HG02938 (cell line): ENCODE results near the gene AGAP3.

Source experiments
- ATAC-seq: cut with Tn5 transposase; IDR thresholded peaks from one replicate; pipeline ENCODE4 v1.9.1; 2021; ENCODE audit warnings: mild to moderate bottlenecking, moderate library complexity; ENCODE audit not compliant: unreplicated experiment

AGAP3 gene

GRCh38 chr7:151152643-151153513 is 66.6 kb downstream of the AGAP3 start:
- ATAC-seq = no peak

DNA sequence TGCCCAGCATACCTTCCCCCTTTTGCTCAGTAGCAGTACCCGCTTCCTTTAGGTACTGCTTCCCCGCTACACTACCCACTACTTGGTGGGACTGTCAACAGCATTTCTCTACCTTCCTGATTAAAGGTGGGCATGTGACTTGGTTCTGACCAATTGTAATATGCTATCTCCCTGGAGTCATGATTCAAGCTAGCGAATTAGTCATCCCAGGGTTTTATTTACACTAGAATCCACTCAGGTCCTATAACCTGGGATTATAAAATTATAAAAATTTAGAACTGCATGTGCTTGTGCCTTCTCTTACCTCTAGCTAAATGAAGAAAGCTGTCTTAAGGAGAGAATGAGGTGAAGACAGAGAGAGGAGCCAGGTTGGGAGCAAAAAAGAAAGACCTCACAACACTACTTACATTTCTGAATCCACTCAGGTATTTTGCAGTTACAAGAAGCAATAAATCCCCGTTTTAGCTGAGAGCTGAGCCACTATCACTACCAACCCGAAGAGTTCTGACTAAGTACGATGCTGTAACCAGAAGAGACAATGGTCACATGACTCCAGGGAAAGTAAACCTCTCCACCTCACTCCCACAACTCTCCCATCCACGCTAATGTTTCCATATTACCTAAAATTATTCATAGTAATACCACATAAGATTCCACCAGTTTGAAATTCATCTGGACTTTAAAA is 71.5 kb downstream of the AGAP3 start:
- no peak for ATAC-seq

DNA sequence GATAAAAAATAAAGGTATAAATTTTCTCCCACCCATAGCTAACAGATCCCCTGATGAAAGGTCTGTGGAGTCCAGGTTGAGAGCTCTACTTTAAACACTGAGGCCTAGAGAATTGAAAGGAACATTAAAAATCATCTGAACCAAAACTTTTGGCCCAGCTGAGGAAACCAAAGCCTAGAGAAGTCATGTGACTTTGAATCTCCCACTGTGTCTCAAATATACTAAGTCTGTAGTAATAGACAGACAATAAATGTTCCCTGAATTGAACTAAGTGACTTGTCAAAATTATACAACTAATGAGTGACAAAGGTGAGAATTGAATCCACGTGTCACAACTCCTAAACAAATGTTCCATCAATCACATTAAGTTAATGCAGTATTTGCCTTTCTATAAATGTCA is 75.5 kb downstream of the AGAP3 start:
- ATAC-seq = no peak

- no peak for ATAC-seq
These were observed 80.4 kb downstream of the AGAP3 start for GRCh38 chr7:151166629-151167196.

- no peak for ATAC-seq
These were observed 81.1 kb downstream of the AGAP3 start, which contains the start of gene GBX1 for GRCh38 chr7:151167197-151167961. TSS of gene GBX1 (minus strand) at chr7:151167694. CDS start at chr7:151167548, 146 bp downstream.

DNA sequence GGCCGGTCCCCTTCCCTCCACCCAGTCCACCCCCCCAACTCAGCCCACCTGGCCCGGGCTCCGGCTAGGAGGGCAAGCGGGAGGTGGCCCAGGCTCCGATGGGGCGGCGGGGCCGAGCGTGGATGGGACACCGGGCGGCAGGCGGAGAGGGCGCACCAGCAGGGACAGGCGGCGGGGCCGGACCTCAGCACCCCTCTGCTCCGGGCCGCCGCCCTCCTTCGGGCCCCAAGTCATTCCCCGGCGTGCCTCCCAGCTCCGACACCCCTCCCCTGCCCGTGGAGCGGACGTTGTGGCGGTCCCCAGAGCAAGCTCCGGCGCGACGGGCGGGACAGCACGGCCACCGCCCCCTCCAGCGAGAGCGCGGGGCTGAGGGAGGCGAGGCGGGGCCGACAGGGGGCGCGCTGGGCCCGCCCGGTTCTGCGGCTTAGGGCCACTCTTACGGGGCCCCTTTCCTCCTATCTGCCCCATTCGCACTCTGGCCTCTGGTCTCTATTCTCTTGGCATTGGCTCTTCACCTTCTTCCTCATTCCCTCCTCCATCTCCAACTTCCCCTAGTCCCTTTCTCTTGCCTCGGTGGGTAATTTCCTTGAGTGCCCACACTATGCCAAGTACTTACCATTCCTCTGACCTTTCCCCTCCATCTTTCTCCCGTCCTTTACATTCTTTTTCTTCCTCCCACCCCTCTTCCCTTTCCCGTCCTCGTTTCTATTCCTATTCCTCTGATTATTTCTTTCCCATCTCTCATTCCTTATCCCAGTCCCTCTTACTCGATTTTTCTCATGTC is 81.9 kb downstream of the AGAP3 start:
- no peak for ATAC-seq

DNA sequence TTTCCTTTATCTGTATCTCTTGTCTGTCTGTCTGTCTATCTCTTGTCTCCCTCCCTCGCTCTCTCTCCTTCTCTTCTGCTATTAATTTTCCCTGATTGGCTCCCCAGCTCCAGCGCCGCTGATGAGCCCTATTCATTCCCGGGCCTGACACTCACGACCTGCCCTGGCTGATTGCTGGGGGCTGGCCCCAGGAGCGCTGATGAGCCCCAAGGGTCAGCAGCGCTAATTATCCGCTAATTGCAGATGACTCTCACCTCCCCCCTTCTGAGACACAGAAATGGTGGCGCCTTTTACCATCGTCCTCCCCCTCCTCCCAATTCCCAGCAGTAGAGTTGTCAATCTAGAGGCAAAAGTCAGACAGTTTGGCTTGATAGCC is 82.5 kb downstream of the AGAP3 start:
- ATAC-seq = no peak

DNA sequence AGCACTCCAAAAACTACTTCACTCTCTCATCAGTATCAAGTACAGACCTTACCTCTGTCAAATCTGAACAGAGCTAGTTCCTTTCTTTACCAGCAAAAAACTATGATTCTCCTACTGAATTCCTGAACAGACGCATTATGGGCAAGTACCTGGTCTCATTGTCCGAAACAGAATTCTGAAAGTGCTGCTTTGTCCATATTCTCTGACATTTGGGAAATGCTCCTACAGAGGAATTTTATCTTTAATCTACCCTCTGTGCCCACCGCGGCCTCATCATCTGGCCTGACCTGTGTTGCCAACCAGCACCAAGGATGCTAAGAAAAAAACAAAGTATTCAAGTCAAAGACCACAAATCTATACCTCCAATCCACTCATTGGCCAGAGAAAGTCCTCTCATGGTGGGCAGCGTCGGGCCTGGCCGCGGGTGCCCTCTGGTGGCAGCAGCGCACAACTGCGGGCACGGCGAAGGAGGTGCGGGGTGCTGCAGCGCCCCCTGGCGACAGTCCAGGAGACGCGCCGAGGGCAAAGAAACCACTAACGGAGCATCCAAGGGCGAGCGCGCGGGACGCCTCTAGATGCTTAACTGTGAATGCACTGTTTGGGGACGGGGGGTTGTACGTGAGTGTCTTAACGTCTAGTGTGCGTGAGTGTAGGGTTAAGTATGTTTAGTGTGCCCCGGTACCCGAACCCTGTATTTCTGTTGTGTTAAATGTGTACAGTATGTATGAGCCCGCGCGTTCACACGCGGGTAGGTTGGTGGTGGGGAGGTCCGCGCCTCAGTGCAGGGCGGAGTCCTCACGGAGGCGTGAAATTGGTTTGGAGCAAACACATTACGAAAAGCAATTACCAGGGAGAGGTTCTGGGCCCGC is 86.2 kb downstream of the AGAP3 start:
- no peak for ATAC-seq

GRCh38 chr7:151173386-151174245 is 87.3 kb downstream of the AGAP3 start:
- no peak for ATAC-seq

- ATAC-seq = no peak
These were observed 88.2 kb downstream of the AGAP3 start for GRCh38 chr7:151174246-151175046.

- ATAC-seq = no peak
These were observed 88.9 kb downstream of the AGAP3 start for GRCh38 chr7:151175047-151175792.

- no peak for ATAC-seq
These were observed 89.6 kb downstream of the AGAP3 start for GRCh38 chr7:151175793-151176311.

DNA sequence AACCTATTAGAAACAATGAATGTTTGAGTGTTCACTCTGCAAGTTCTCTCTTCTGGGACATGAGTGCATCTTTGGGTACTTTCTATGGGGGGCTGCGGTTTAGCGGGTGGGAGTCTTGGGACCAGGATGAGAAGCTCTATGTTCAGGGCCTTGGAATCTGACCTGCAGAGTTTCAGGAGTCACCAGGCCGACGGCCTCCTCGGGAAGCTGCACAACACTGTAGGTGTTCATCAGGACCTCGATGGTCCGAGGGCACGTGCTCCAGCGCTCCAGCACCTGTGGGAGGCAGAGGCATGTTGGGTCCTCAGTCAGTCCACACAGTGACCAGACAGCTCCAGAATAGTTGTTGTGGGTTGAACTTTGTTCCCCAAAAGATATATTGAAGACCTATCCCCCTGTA is 90.1 kb downstream of the AGAP3 start:
- ATAC-seq = no peak

GRCh38 chr7:151177310-151177709 is 91.0 kb downstream of the AGAP3 start:
- ATAC-seq = no peak

- no peak for ATAC-seq
These were observed 92.0 kb downstream of the AGAP3 start for GRCh38 chr7:151178236-151178635.

DNA sequence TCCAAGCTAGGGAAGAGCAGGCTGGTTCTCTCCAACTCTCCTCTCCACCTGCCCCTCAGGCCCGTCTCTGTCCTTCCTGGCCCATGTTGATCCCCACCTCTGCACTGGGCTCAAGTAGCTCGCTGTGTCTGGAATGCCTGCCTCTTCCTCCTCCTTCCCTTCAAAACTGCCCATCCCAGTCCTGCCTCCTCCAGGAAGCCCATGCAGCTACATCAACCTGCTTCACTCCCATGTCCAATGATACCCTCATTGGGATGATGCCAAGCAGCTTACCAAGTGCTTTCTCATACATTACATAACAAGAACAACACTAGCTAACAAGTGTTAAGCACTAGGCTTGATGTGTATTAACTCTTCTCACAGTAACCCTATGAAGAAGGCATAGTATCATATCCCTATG is 92.6 kb downstream of the AGAP3 start:
- no peak for ATAC-seq
